ENCODE data around the gene RBM27.

DNA sequence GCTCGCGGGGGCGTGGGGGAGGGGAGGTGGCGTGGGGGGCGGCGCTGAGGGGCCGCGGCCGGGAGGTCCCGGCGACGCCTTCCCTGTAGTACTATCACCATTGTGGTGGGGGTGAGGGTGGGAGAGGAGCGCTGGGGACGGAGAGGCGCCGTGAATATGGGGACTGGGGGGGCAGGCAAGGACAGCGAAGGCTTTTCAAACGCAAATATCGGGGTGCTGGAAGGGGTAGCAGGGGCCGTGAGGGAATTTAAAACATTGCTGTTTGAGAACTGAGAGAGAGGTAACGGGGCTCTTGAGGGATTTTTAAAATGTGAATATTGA, 427 bp downstream of the RBM27 start:
- TF ChIP-seq POLR2AphosphoS5 (IDR thresholded peaks at IDR 0.05) (no peak), POLR2A (IDR thresholded peaks at IDR 0.05) (no peak)
- TF ChIP-seq, protein P1, sequence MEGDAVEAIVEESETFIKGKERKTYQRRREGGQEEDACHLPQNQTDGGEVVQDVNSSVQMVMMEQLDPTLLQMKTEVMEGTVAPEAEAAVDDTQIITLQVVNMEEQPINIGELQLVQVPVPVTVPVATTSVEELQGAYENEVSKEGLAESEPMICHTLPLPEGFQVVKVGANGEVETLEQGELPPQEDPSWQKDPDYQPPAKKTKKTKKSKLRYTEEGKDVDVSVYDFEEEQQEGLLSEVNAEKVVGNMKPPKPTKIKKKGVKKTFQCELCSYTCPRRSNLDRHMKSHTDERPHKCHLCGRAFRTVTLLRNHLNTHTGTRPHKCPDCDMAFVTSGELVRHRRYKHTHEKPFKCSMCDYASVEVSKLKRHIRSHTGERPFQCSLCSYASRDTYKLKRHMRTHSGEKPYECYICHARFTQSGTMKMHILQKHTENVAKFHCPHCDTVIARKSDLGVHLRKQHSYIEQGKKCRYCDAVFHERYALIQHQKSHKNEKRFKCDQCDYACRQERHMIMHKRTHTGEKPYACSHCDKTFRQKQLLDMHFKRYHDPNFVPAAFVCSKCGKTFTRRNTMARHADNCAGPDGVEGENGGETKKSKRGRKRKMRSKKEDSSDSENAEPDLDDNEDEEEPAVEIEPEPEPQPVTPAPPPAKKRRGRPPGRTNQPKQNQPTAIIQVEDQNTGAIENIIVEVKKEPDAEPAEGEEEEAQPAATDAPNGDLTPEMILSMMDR (IDR thresholded peaks at IDR 0.05): no peak
